ENCODE results near the gene DUSP3.

The DUSP3 gene

GRCh38 chr17:43753493-43754129 is 25.2 kb downstream of the DUSP3 start:
- ATAC-seq (ENCODE audit: low read depth) (peak; percentile 55), DNase-seq (ENCODE audit: low spot score in 2 of 2) (no peak)
- no peak overlapping the region for H3K4me3 Mint-ChIP-seq
- H3K9me3 Mint-ChIP-seq = no peaks in the 10 kb centered on the region
- H3K36me3 Mint-ChIP-seq = no peaks in the 10 kb centered on the region
- H3K27me3 Mint-ChIP-seq = peaks cover 26% of the 10 kb centered on the region
- H3K4me1 Mint-ChIP-seq = peaks cover 5% of the 10 kb centered on the region
- H3K27ac Mint-ChIP-seq = no peak overlapping the region

- Mint-ChIP-seq H3K27ac (no peak overlapping the region), H3K4me1 (peaks cover 5% of the 10 kb centered on the region), H3K36me3 (no peaks in the 10 kb centered on the region), H3K27me3 (peaks cover 19% of the 10 kb centered on the region), H3K9me3 (no peaks in the 10 kb centered on the region), H3K4me3 (no peak overlapping the region)
- no peak for DNase-seq (ENCODE audit: low spot score in 2 of 2)
- no peak for ATAC-seq (ENCODE audit: low read depth)
Observed at GRCh38 chr17:43750153-43750552, 28.6 kb downstream of the DUSP3 start.

DNA sequence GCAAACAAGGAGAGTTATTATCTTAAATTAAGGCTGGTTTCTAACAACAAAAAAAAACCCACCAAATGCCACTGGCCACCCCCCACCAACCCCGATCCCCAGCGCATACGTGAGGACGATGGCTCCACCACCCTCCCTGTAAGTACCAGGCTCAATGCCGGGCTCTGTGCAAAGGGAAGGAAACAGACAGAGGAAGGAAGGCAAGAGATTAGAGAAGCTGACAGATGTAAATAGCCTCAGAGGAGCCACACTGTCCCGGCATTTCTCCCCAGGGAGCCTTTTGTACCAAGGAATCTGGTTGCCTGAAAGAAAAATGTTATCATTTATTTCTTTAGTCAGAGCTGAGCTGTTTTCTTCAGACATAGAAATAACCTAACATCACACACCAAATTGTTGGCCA is 33.2 kb downstream of the DUSP3 start:
- H3K27me3 Mint-ChIP-seq = peaks cover 31% of the 10 kb centered on the region
- DNase-seq (ENCODE audit: low spot score in 2 of 2) (no peak), ATAC-seq (ENCODE audit: low read depth) (no peak)
- H3K9me3 Mint-ChIP-seq = no peaks in the 10 kb centered on the region
- H3K36me3 Mint-ChIP-seq = no peaks in the 10 kb centered on the region
- no peak overlapping the region for H3K4me3 Mint-ChIP-seq
- H3K4me1 Mint-ChIP-seq = peaks cover 7% of the 10 kb centered on the region
- H3K27ac Mint-ChIP-seq = no peak overlapping the region

GRCh38 chr17:43741636-43742035 is 37.1 kb downstream of the DUSP3 start:
- DNase-seq (ENCODE audit: low spot score in 2 of 2) (no peak), ATAC-seq (ENCODE audit: low read depth) (no peak)
- Mint-ChIP-seq H3K36me3 (no peaks in the 10 kb centered on the region), H3K27ac (no peak overlapping the region), H3K27me3 (peaks cover 36% of the 10 kb centered on the region), H3K4me3 (no peak overlapping the region), H3K4me1 (peaks cover 2% of the 10 kb centered on the region), H3K9me3 (no peaks in the 10 kb centered on the region)

DNA sequence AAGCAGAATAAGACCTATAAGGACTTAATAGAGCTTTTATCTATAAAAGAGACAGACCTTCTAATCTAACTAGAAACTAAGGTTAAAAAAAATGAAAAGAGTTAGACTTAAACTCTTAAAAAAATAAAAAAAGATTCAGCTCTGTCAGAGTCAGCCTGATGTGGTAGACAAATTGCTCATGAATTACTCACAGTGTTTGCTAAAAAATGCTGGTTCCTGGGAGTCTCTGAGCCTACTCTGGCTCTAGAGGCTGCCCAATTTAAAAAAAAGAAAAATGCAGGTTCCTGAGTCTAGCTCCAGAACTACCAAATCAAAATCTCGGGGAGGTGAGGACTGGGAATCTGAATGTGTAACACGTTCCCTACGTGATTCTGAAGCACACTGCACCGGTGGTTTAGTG is 38.2 kb downstream of the DUSP3 start:
- peaks cover 32% of the 10 kb centered on the region for H3K27me3 Mint-ChIP-seq
- H3K4me3 Mint-ChIP-seq = no peak overlapping the region

DNA sequence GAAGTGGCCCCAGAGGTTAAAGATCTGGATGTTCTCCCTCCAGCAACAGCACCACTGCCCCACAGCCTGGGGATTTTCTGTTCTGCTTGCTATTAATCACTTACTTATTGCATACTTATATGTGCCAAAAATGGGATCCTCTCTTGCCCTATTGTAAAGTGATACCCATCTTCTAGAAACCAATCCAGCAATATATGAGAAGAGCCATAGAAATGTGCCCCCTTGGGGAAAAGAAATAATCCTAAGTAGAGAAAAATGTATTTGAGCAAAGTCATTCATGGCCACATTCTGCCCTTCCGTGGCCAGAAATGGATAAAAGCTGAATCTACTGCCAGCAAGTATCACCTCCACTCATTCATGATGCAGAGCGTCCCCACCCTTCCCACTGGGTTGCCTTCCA is 41.1 kb downstream of the DUSP3 start:
- H3K9me3 Mint-ChIP-seq = peaks cover 1% of the 10 kb centered on the region
- no peak overlapping the region for H3K27ac Mint-ChIP-seq
- H3K36me3 Mint-ChIP-seq = peaks cover under 1% of the 10 kb centered on the region
- H3K4me1 Mint-ChIP-seq = no peaks in the 10 kb centered on the region
- ATAC-seq (ENCODE audit: low read depth) (no peak), DNase-seq (ENCODE audit: low spot score in 2 of 2) (no peak)
- H3K27me3 Mint-ChIP-seq = peaks cover 20% of the 10 kb centered on the region
- no peak overlapping the region for H3K4me3 Mint-ChIP-seq

More for the DNA sequence above, 38.2 kb downstream of the DUSP3 start:
- H3K36me3 Mint-ChIP-seq = no peaks in the 10 kb centered on the region
- DNase-seq (ENCODE audit: low spot score in 2 of 2) (no peak), ATAC-seq (ENCODE audit: low read depth) (no peak)
- H3K4me1 Mint-ChIP-seq = peaks cover 2% of the 10 kb centered on the region
- no peak overlapping the region for H3K27ac Mint-ChIP-seq
- H3K9me3 Mint-ChIP-seq = no peaks in the 10 kb centered on the region

DNA sequence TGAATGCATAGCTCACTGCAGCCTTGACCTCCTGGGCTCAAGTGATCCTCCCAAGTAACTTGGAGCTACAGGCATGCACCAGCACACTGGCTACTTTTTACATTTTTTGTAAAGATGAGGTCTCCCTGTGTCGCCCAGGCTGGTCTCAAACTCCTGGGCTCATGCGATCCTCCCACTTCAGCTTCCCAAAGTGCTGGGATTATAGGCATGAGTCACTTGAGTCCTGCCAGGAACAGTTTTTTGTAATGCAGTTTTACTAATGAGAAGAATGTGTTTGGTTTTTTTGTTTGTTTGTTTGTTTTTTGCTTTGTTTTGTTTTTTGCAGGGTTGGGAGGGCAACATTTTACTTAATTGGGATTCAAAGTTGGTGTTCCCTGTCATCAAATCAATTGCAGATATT is 42.4 kb downstream of the DUSP3 start:
- Mint-ChIP-seq H3K27ac (no peak overlapping the region), H3K36me3 (peaks cover 2% of the 10 kb centered on the region), H3K9me3 (peaks cover 1% of the 10 kb centered on the region), H3K27me3 (peaks cover 17% of the 10 kb centered on the region), H3K4me3 (no peak overlapping the region), H3K4me1 (no peaks in the 10 kb centered on the region)
- ATAC-seq (ENCODE audit: low read depth) (no peak), DNase-seq (ENCODE audit: low spot score in 2 of 2) (no peak)

- H3K36me3 Mint-ChIP-seq = peaks cover 2% of the 10 kb centered on the region
- H3K9me3 Mint-ChIP-seq = peaks cover 1% of the 10 kb centered on the region
- no peaks in the 10 kb centered on the region for H3K4me1 Mint-ChIP-seq
- H3K27me3 Mint-ChIP-seq = peaks cover 11% of the 10 kb centered on the region
- H3K27ac Mint-ChIP-seq = no peak overlapping the region
- no peak overlapping the region for H3K4me3 Mint-ChIP-seq
- DNase-seq (ENCODE audit: low spot score in 2 of 2) (no peak), ATAC-seq (ENCODE audit: low read depth) (no peak)
Observed at GRCh38 chr17:43734376-43734775, 44.4 kb downstream of the DUSP3 start.

- ATAC-seq (ENCODE audit: low read depth) (no peak), DNase-seq (ENCODE audit: low spot score in 2 of 2) (no peak)
- Mint-ChIP-seq H3K36me3 (peaks cover 2% of the 10 kb centered on the region), H3K27ac (no peak overlapping the region), H3K9me3 (peaks cover 1% of the 10 kb centered on the region), H3K4me3 (no peak overlapping the region), H3K4me1 (no peaks in the 10 kb centered on the region), H3K27me3 (peaks cover 9% of the 10 kb centered on the region)
Observed at GRCh38 chr17:43733956-43734355, 44.8 kb downstream of the DUSP3 start.

- H3K27ac Mint-ChIP-seq = no peak overlapping the region
- peaks cover 2% of the 10 kb centered on the region for H3K36me3 Mint-ChIP-seq
- peaks cover 8% of the 10 kb centered on the region for H3K27me3 Mint-ChIP-seq
- H3K9me3 Mint-ChIP-seq = peaks cover 1% of the 10 kb centered on the region
- ATAC-seq (ENCODE audit: low read depth) (no peak), DNase-seq (ENCODE audit: low spot score in 2 of 2) (no peak)
- no peaks in the 10 kb centered on the region for H3K4me1 Mint-ChIP-seq
- H3K4me3 Mint-ChIP-seq = no peak overlapping the region
Observed at GRCh38 chr17:43732958-43733357, 45.8 kb downstream of the DUSP3 start.

GRCh38 chr17:43728081-43728480 is 50.7 kb downstream of the DUSP3 start:
- no peak overlapping the region for H3K4me3 Mint-ChIP-seq
- ATAC-seq (ENCODE audit: low read depth) (no peak), DNase-seq (ENCODE audit: low spot score in 2 of 2) (no peak)
- no peak overlapping the region for H3K27ac Mint-ChIP-seq
- H3K27me3 Mint-ChIP-seq = no peaks in the 10 kb centered on the region
- H3K4me1 Mint-ChIP-seq = no peaks in the 10 kb centered on the region
- peaks cover 2% of the 10 kb centered on the region for H3K36me3 Mint-ChIP-seq
- H3K9me3 Mint-ChIP-seq = no peaks in the 10 kb centered on the region

DNA sequence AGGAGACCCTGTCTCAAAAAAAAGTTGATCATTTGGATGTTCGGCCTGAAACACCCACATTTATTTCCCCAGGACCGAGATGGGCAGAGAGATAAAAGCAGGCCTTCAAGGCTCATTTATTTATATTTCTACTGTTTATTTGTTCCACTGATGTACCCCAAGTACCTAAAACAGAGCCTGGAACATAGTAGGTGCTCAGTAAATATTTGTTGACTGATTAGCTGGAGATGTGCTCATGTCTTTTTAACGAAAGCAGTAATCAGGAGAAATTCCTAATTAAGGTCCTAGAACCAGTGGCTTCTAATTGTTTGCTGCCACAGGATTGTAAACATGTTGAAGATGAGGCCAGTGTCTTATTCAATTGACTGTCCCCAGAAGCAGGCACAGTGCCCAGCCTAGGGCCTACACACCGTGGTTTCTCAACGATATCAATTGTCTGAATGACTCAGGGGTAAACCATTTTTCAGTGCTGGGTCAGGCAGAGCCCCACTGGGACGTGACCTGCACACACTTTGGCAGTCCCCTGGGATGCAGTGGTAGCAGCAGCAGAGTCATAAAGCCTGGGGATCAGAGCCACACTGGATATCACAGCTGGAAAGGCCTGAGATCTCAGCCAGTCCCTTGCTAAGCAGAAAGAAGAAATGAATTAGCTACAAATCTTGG is 54.9 kb downstream of the DUSP3 start:
- DNase-seq (ENCODE audit: low spot score in 2 of 2) = no peak
- peaks cover 8% of the 10 kb centered on the region for H3K4me1 Mint-ChIP-seq
- no peaks in the 10 kb centered on the region for H3K36me3 Mint-ChIP-seq
- ATAC-seq (ENCODE audit: low read depth) = no peak
- no peaks in the 10 kb centered on the region for H3K27me3 Mint-ChIP-seq
- no peaks in the 10 kb centered on the region for H3K9me3 Mint-ChIP-seq
- no peak overlapping the region for H3K4me3 Mint-ChIP-seq
- no peak overlapping the region for H3K27ac Mint-ChIP-seq

GRCh38 chr17:43722870-43723665 is 55.7 kb downstream of the DUSP3 start:
- no peaks in the 10 kb centered on the region for H3K27me3 Mint-ChIP-seq
- DNase-seq (ENCODE audit: low spot score in 2 of 2) (no peak), ATAC-seq (ENCODE audit: low read depth) (no peak)
- H3K9me3 Mint-ChIP-seq = no peaks in the 10 kb centered on the region
- H3K4me1 Mint-ChIP-seq = peaks cover 8% of the 10 kb centered on the region
- H3K27ac Mint-ChIP-seq = no peak overlapping the region
- H3K36me3 Mint-ChIP-seq = no peaks in the 10 kb centered on the region
- no peak overlapping the region for H3K4me3 Mint-ChIP-seq

DNA sequence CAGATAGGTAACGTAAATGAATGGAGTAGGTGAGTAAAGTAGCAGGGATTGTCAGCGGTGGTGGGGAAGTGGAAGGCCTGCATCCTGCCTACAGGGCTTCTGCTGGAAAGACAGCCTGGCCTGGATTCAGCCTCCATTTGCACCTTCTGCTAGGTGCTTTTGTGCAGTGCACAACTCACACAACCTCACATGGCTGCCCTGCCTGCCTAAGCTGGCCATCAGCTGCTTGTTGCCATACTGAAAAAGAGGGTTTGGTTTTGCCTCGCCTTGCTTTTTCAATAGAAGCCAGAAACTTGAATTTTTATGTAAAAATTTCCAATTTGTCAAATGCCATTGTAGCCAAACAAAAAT is 56.5 kb downstream of the DUSP3 start:
- H3K36me3 Mint-ChIP-seq = no peaks in the 10 kb centered on the region
- no peaks in the 10 kb centered on the region for H3K9me3 Mint-ChIP-seq
- H3K4me3 Mint-ChIP-seq = no peak overlapping the region
- no peaks in the 10 kb centered on the region for H3K27me3 Mint-ChIP-seq
- ATAC-seq (ENCODE audit: low read depth) (no peak), DNase-seq (ENCODE audit: low spot score in 2 of 2) (no peak)
- peaks cover 8% of the 10 kb centered on the region for H3K4me1 Mint-ChIP-seq
- peak overlapping the region; percentile 76 for H3K27ac Mint-ChIP-seq
